ENCODE results near the gene SDF4.

Gene SDF4

GRCh38 chr1:1236945-1237873, 5.4 kb upstream of the SDF4 start:
- no peaks in the 10 kb centered on the region for H3K9me3 ChIP-seq (ENCODE audit: low read length)
- no peaks in the 10 kb centered on the region for H3K9me2 ChIP-seq (ENCODE audit: low read depth, low read length)
- no peak overlapping the region for H3K4me2 ChIP-seq (ENCODE audit: low read length)
- no peak overlapping the region for H3K27ac ChIP-seq (ENCODE audit: low read depth, low read length, poor library complexity, severe bottlenecking)
- TF ChIP-seq EZH2 (IDR thresholded peaks at IDR 0.05; ENCODE audit: borderline replicate concordance, low read length) = no peak
- no peak for TF ChIP-seq CTCF (IDR thresholded peaks at IDR 0.05; ENCODE audit: low read length)
- peaks cover 21% of the 10 kb centered on the region; the same call in 1 of the 2 replicates for H3K36me3 ChIP-seq (ENCODE audit: insufficient read depth, low read length)
- H3K79me2 ChIP-seq (ENCODE audit: insufficient read depth, low read length) = no peaks in the 10 kb centered on the region
- H3K9ac ChIP-seq (ENCODE audit: low read length) = no peak overlapping the region
- no peak overlapping the region for H2AFZ ChIP-seq (ENCODE audit: low read length)
- no peaks in the 10 kb centered on the region for H3F3A ChIP-seq (ENCODE audit: insufficient read depth, low read length)
- H3K4me3 ChIP-seq (ENCODE audit: low read depth, low read length, poor library complexity, severe bottlenecking) = no peak overlapping the region
- peaks cover 26% of the 10 kb centered on the region; the same call in 1 of the 2 replicates for H3K27me3 ChIP-seq (ENCODE audit: insufficient read depth, low read length)
- H3K4me1 ChIP-seq (ENCODE audit: insufficient read depth, low read length, severe bottlenecking) = peaks cover 16% of the 10 kb centered on the region
- no peaks in the 10 kb centered on the region for H4K20me1 ChIP-seq (ENCODE audit: insufficient read depth, low read length)

- Histone ChIP-seq H3K36me3 (ENCODE audit: insufficient read depth, low read length) (peaks cover 21% of the 10 kb centered on the region; the same call in 1 of the 2 replicates), H3K4me1 (ENCODE audit: insufficient read depth, low read length, severe bottlenecking) (peaks cover 16% of the 10 kb centered on the region)
These were observed 4.5 kb upstream of the SDF4 start for GRCh38 chr1:1236176-1236763.

More at GRCh38 chr1:1236176-1236763, 4.5 kb upstream of the SDF4 start:
- Histone ChIP-seq H3K4me2 (ENCODE audit: low read length) (no peak overlapping the region), H3F3A (ENCODE audit: insufficient read depth, low read length) (no peaks in the 10 kb centered on the region), H3K79me2 (ENCODE audit: insufficient read depth, low read length) (peaks cover 2% of the 10 kb centered on the region), H3K9ac (ENCODE audit: low read length) (no peak overlapping the region), H3K27ac (ENCODE audit: low read depth, low read length, poor library complexity, severe bottlenecking) (no peak overlapping the region), H4K20me1 (ENCODE audit: insufficient read depth, low read length) (no peaks in the 10 kb centered on the region), H3K4me3 (ENCODE audit: low read depth, low read length, poor library complexity, severe bottlenecking) (no peak overlapping the region), H3K9me2 (ENCODE audit: low read depth, low read length) (no peaks in the 10 kb centered on the region), H2AFZ (ENCODE audit: low read length) (no peak overlapping the region), H3K9me3 (ENCODE audit: low read length) (no peaks in the 10 kb centered on the region), H3K27me3 (ENCODE audit: insufficient read depth, low read length) (peaks cover 18% of the 10 kb centered on the region; the same call in 1 of the 2 replicates)
- TF ChIP-seq CTCF (IDR thresholded peaks at IDR 0.05; ENCODE audit: low read length) (no peak), EZH2 (IDR thresholded peaks at IDR 0.05; ENCODE audit: borderline replicate concordance, low read length) (no peak)

Data from OCI-LY1 (cell line).